ENCODE results near the gene ESYT2. TPM values are rescaled to one million over a fixed set of nuclear protein-coding genes. Genes with fewer than 3 reads are reported as not detected.

ESYT2 gene
- total and polyA plus RNA-seq, 9 of the 15 experiments (the other 6 are each of a cell fraction or from before 2014, with no cell fraction given) = 5.8 to 86.9 (median 64.7) TPM

- TF ChIP-seq CUX1 (CRISPR knock-in tag; IDR thresholded peaks at IDR 0.05) (no peak), RBFOX2 (IDR thresholded peaks at IDR 0.05; ENCODE audit: low read depth, low read length) (peak; percentile 97), ZNF518B (CRISPR knock-in tag; IDR thresholded peaks at IDR 0.05) (no peak), ZNF561 (CRISPR knock-in tag; conservative IDR thresholded peaks at IDR 0.05) (no peak), CREB3L1 (IDR thresholded peaks at IDR 0.05; ENCODE audit: borderline replicate concordance, low read depth) (peak; percentile 95), ZFP36 (IDR thresholded peaks at IDR 0.05; ENCODE audit: low read depth, low read length, partially characterized antibody) (peak; percentile 14)
Observed at GRCh38 chr7:158704524-158705233, 124.6 kb downstream of the ESYT2 start, which contains the start of gene NCAPG2 (continued).

Data from K562 (cell line).